ENCODE data around the gene ST6GAL1. TPM values are rescaled to one million over a fixed set of nuclear protein-coding genes. Genes with fewer than 3 reads are reported as not detected.

Gene ST6GAL1
- total and polyA plus RNA-seq, 2 of the 4 experiments (the other 2 are of a cell fraction) = 1.4 to 2.9 TPM

DNA sequence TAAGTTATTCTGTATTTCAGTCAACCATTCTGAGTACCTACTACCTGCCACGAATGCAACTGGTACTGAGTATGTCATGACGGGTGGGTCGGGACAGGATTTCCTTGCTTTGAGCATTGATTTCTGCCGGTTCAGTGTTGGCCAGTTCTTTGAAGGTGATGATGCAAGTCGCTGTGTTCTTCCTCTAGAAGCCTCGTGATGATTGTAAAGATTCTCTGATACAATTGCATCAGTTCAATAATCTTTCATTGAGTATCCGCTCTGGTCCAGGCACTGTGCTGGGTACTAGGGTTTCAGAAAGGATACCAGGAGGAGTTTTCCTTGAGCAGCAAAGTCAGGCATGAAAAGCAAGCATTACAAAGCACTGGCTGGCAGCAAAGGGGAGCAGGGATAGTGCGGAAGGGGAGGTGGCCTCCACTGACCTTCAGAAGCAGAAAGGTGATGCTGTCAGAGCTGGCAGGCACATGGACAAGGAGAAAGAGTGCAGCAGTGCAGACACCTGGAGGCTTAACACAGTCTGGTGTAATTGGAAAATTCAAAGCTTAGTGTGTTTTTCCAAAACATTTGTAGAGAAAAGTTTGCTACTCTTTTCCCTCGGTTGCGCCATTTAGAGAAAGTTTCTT is 108.9 kb downstream of the ST6GAL1 start:
- Histone ChIP-seq H3K4me3 (ENCODE audit: insufficient read depth, low read depth, low read length) (no peak overlapping the region), H2AFZ (replicated peaks; ENCODE audit: low read length, poor library complexity) (no peak overlapping the region), H4K20me1 (ENCODE audit: insufficient read depth, low read length) (no peaks in the 10 kb centered on the region), H3K27ac (ENCODE audit: insufficient read depth, low read length) (no peak overlapping the region), H3K9ac (ENCODE audit: low read depth, low read length) (no peak overlapping the region), H2BK15ac (ENCODE audit: low read depth, low read length) (no peak overlapping the region), H3K56ac (ENCODE audit: extremely low read depth, insufficient read depth, low read length) (no peak overlapping the region), H4K91ac (ENCODE audit: insufficient read depth, low read depth, low read length) (no peak overlapping the region), H2AK9ac (replicated peaks; ENCODE audit: low read depth, low read length, poor library complexity) (no peak overlapping the region), H3K4me1 (ENCODE audit: control insufficient read depth, insufficient read depth, low read length) (no peaks in the 10 kb centered on the region), H2BK120ac (ENCODE audit: low read depth, low read length) (no peak overlapping the region), H2BK20ac (ENCODE audit: low read depth, low read length) (no peak overlapping the region), H4K8ac (ENCODE audit: low read depth in 2 of 2, low read length in 2 of 2) (no peak overlapping the region), H3K23ac (ENCODE audit: low read depth, low read length) (no peak overlapping the region), H3K9me1 (ENCODE audit: insufficient read depth, low read length) (no peaks in the 10 kb centered on the region), H2AK5ac (ENCODE audit: low read depth, low read length) (no peak overlapping the region), H2BK5ac (ENCODE audit: low read depth, low read length, poor library complexity, severe bottlenecking) (no peak overlapping the region), H3K4ac (ENCODE audit: low read depth, low read length) (no peak overlapping the region), H3K27me3 (ENCODE audit: control insufficient read depth, insufficient read depth, low read length) (no peaks in the 10 kb centered on the region), H3K4me2 (ENCODE audit: low read depth, low read length) (no peak overlapping the region), H4K5ac (ENCODE audit: low read depth, low read length) (no peak overlapping the region), H3K79me1 (ENCODE audit: low read depth in 1 of 2, low read length in 2 of 2) (no peaks in the 10 kb centered on the region), H3K14ac (replicated peaks; ENCODE audit: low read depth, low read length) (no peak overlapping the region), H3K9me3 (ENCODE audit: control insufficient read depth, insufficient read depth, low read length) (no peaks in the 10 kb centered on the region), H3K36me3 (ENCODE audit: control insufficient read depth, insufficient read depth, low read length) (no peaks in the 10 kb centered on the region), H3K18ac (ENCODE audit: low read depth, low read length) (no peak overlapping the region)
- in situ Hi-C loops (cut with MboI; ENCODE audit: low sequenced_read_pairs) (no loop called here), intact Hi-C loops (cut with micrococcal nuclease) (no loop called here), dilution Hi-C loops (cut with HindIII; ENCODE audit: low sequenced_read_pairs, unreplicated experiment) (no loop called here)
- CTCF ChIA-PET = no interaction called here
- no TSS peak for BruUV-seq (replicated peaks)
- TF ChIP-seq SMC3 (IDR thresholded peaks at IDR 0.05; ENCODE audit: low read depth, low read length) (no peak), MAZ (IDR thresholded peaks at IDR 0.05; ENCODE audit: borderline replicate concordance, low read depth, low read length) (no peak), RFX5 (IDR thresholded peaks at IDR 0.05; ENCODE audit: low read depth, low read length) (no peak), RCOR1 (IDR thresholded peaks at IDR 0.05; ENCODE audit: insufficient replicate concordance, low read length) (no peak), POLR2A (IDR thresholded peaks at IDR 0.05; ENCODE audit: low read depth, low read length) (no peak), RAD21 (IDR thresholded peaks at IDR 0.05; ENCODE audit: low read length) (no peak), FOS (IDR thresholded peaks at IDR 0.05; ENCODE audit: low read depth, low read length) (no peak), CEBPB (IDR thresholded peaks at IDR 0.05; ENCODE audit: low read depth, low read length) (no peak), CHD1 (IDR thresholded peaks at IDR 0.05; ENCODE audit: low read depth, low read length) (no peak), MAFK (IDR thresholded peaks at IDR 0.05; ENCODE audit: low read depth, low read length) (no peak), NFE2L2 (IDR thresholded peaks at IDR 0.05; ENCODE audit: low read depth, low read length) (no peak), MXI1 (IDR thresholded peaks at IDR 0.05; ENCODE audit: borderline replicate concordance, low read depth, low read length) (no peak), BHLHE40 (IDR thresholded peaks at IDR 0.05; ENCODE audit: low read depth, low read length) (no peak)
- TF ChIP-seq, protein P1, sequence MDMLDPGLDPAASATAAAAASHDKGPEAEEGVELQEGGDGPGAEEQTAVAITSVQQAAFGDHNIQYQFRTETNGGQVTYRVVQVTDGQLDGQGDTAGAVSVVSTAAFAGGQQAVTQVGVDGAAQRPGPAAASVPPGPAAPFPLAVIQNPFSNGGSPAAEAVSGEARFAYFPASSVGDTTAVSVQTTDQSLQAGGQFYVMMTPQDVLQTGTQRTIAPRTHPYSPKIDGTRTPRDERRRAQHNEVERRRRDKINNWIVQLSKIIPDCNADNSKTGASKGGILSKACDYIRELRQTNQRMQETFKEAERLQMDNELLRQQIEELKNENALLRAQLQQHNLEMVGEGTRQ (IDR thresholded peaks at IDR 0.05; ENCODE audit: low read depth, low read length) = no peak
- TF ChIP-seq, protein P2, sequence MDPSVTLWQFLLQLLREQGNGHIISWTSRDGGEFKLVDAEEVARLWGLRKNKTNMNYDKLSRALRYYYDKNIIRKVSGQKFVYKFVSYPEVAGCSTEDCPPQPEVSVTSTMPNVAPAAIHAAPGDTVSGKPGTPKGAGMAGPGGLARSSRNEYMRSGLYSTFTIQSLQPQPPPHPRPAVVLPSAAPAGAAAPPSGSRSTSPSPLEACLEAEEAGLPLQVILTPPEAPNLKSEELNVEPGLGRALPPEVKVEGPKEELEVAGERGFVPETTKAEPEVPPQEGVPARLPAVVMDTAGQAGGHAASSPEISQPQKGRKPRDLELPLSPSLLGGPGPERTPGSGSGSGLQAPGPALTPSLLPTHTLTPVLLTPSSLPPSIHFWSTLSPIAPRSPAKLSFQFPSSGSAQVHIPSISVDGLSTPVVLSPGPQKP (IDR thresholded peaks at IDR 0.05; ENCODE audit: borderline replicate concordance, low read depth, low read length) = no peak
- TF ChIP-seq, protein P3, sequence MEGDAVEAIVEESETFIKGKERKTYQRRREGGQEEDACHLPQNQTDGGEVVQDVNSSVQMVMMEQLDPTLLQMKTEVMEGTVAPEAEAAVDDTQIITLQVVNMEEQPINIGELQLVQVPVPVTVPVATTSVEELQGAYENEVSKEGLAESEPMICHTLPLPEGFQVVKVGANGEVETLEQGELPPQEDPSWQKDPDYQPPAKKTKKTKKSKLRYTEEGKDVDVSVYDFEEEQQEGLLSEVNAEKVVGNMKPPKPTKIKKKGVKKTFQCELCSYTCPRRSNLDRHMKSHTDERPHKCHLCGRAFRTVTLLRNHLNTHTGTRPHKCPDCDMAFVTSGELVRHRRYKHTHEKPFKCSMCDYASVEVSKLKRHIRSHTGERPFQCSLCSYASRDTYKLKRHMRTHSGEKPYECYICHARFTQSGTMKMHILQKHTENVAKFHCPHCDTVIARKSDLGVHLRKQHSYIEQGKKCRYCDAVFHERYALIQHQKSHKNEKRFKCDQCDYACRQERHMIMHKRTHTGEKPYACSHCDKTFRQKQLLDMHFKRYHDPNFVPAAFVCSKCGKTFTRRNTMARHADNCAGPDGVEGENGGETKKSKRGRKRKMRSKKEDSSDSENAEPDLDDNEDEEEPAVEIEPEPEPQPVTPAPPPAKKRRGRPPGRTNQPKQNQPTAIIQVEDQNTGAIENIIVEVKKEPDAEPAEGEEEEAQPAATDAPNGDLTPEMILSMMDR (conservative IDR thresholded peaks at IDR 0.05; ENCODE audit: low read depth, low read length) = no peak
- ATAC-seq (ENCODE audit: low read depth) (no peak), DNase-seq (no peak)
- POLR2A ChIA-PET (ENCODE audit: unreplicated experiment) = no interaction called here
- no CpG with 5 or more reads among the region's 10 CpGs for WGBS, 2 experiments (ENCODE audit: extremely low coverage in 2 of 2, insufficient read length in 1 of 2)
